ENCODE measurements around the gene CPNE8.

CPNE8 gene

GRCh38 chr12:38610808-38611350 lies 294.5 kb downstream of the CPNE8 start:
- no peak for DNase-seq

DNA sequence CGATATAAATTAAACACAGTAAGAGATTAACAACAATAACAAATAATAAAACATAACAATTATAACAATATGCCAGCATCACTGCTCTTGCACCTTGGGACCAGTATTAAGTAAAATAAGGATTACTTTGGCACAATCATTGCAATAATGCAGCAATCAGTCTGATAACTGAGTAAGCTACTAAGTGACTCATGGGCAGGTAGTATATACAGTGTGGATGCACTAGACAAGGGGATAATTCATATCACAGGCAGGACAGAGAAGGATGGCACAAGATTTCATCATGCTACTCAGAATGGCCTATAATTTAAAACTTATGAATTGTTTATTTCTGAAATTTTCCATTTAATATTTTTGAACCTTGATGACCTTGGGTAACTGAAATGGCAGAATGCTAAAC lies 298.1 kb downstream of the CPNE8 start:
- DNase-seq, result no peak

Measured in NCI-H345 (cell line).